Adrenal gland (tissue), 12 donors: ENCODE data around the gene ELAC1. TPM values are rescaled to one million over a fixed set of nuclear protein-coding genes. Genes with fewer than 3 reads are reported as not detected.

Source experiments
- DNase-seq, 7 donors: peaks; one replicate each; pipeline ENCODE4 v3.0.0-alpha.2; 2019 to 2020
- H3K27ac ChIP-seq, 5 donors: fragments of 200-600 bp; sonication (generic) in 4 of 5; 1 replicate in 3 of 5; 2 replicates in 2 of 5; pipeline versions ENCODE4 v1.5.1 to v1.8.0; 2016 to 2020; ENCODE audit warnings: mild to moderate bottlenecking in 1 of 5
- H3K27me3 ChIP-seq: fragments of 200-600 bp; 2 replicates; pipeline ENCODE4 v1.8.0; 2021
- H3K36me3 ChIP-seq, 2 donors: fragments of 200-600 bp; replicated peaks in 1 of 2; 1 replicate in 1 of 2; 2 replicates in 1 of 2; pipeline versions ENCODE4 v1.5.1 to v1.8.0; 2018 to 2022
- H3K4me1 ChIP-seq, 2 donors: fragments of 200-600 bp; replicated peaks in 1 of 2; 1 replicate in 1 of 2; 2 replicates in 1 of 2; pipeline versions ENCODE4 v1.5.1 to v1.8.0; 2018 to 2021
- H3K4me3 ChIP-seq, 4 donors: fragments of 200-600 bp; sonication (generic) in 3 of 4; one replicate each; pipeline ENCODE4 v1.5.1; 2016 to 2018
- H3K9me3 ChIP-seq, 3 donors: fragments of 200-600 bp; sonication (generic) in 1 of 3; replicated peaks in 1 of 3; 1 replicate in 2 of 3; 2 replicates in 1 of 3; pipeline versions ENCODE4 v1.5.1 to v1.8.0; 2016 to 2021
- POLR2A ChIP-seq, 2 donors: fragments of 450-650 bp; IDR thresholded peaks; one replicate each; pipeline ENCODE4 v1.6.1; 2017; ENCODE audit warnings: antibody characterized with exemption in 2 of 2, mild to moderate bottlenecking in 2 of 2, moderate library complexity in 1 of 2
- WGBS, 4 donors: extraction: QIAGEN DNeasy Blood & Tissue Kit in 2 of 4; methylation state at CpG; one replicate each; pipeline versions ENCODE4 v1.1.5 to v1.1.7; 2013 to 2017; 5-methylcytosine and 5-hydroxymethylcytosine counted together
- intact Hi-C, 2 donors: fragments of 100-400 bp; cut with DNase I; formaldehyde crosslinking; loops; one replicate each; pipeline versions ENCODE4 v1.14.1 to v1.15.0; 2022 to 2023
- polyA plus RNA-seq, 3 donors: library from polyadenylated mRNA; stranded (reverse); fragments of 200-250 nt in 2 of 3; fragments of 350-450 nt in 1 of 3; fragmentation: Illumina TruSeq in 1 of 3; extraction: RNeasy Lipid Tissue Mini Kit (QIAGEN cat#74804) in 1 of 3; gene quantifications; one replicate each; pipeline ENCODE4 v1.2.3, GENCODE V29; 2013 to 2014
- total RNA-seq, 9 donors: library from RNA; depleted of rRNA in 4 of 9; stranded (reverse); fragments of >200 nt in 4 of 9; fragments of 120-200 nt in 1 of 9; fragmentation: NEBNext Ultra II Directional in 1 of 9; extraction: Animal tissue kit (Norgen Biotek cat#: 25700) in 1 of 9; gene quantifications; one replicate each; pipeline versions ENCODE4 v1.1.0 to v1.2.4, GENCODE V29; 2013 to 2023
- TF ChIP-seq, protein P1 (sequence below), 6 experiments: fragments of 450-650 bp in 4 of 6; fragments of 200-600 bp in 2 of 6; sonication (generic) in 1 of 6; IDR thresholded peaks; 1 replicate in 5 of 6; 2 replicates in 1 of 6; pipeline versions ENCODE4 v1.5.1 to v1.8.0; 2016 to 2021; ENCODE audit warnings: antibody characterized with exemption in 6 of 6, mild to moderate bottlenecking in 2 of 6, moderate library complexity in 1 of 6
- donor health status: healthy with polysubstance abuse.
- donor health status: Bipolar disorder and iron deficiency.
- donor health status: DM: yes; HTN: yes; CAD: no.
- donor health status: DM: no; HTN: no; CAD: no.
- donor health status: DM: no; HTN: no; CAD: no.
- donor health status: DM: yes; HTN: yes; CAD: no.

ELAC1 gene
- total and polyA plus RNA-seq, 12 donors: 6.5 to 20.0 (median 11.7) TPM

- Histone ChIP-seq H3K27ac (peak overlapping the region; percentile 70 to 99 (median 98)), H3K36me3 (peaks cover 0 to 6% of the 10 kb centered on the region in 2 donors), H3K4me3 (peak overlapping the region in 3 of 4 donors; percentile 29 to 87 (median 57)), H3K9me3 (no peaks in the 10 kb centered on the region), H3K27me3 (no peaks in the 10 kb centered on the region), H3K4me1 (peaks cover 9 to 56% of the 10 kb centered on the region in 2 donors)
- no peak for DNase-seq
- TF ChIP-seq, protein P1, sequence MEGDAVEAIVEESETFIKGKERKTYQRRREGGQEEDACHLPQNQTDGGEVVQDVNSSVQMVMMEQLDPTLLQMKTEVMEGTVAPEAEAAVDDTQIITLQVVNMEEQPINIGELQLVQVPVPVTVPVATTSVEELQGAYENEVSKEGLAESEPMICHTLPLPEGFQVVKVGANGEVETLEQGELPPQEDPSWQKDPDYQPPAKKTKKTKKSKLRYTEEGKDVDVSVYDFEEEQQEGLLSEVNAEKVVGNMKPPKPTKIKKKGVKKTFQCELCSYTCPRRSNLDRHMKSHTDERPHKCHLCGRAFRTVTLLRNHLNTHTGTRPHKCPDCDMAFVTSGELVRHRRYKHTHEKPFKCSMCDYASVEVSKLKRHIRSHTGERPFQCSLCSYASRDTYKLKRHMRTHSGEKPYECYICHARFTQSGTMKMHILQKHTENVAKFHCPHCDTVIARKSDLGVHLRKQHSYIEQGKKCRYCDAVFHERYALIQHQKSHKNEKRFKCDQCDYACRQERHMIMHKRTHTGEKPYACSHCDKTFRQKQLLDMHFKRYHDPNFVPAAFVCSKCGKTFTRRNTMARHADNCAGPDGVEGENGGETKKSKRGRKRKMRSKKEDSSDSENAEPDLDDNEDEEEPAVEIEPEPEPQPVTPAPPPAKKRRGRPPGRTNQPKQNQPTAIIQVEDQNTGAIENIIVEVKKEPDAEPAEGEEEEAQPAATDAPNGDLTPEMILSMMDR (IDR thresholded peaks at IDR 0.05): no peak
- no peak for TF ChIP-seq POLR2A (IDR thresholded peaks at IDR 0.05)
- WGBS, 4 donors: 9 to 17% (median 13%) methylated on average over 10 of the region's 10 CpGs
- intact Hi-C loops: no loop called here
These were observed 61.5 kb downstream of the ELAC1 start for GRCh38 chr18:51029378-51029693.

- H3K27ac ChIP-seq: peak within 1 kb of the TSS; percentile 70 to 99 (median 98)
- TF ChIP-seq POLR2A (IDR thresholded peaks at IDR 0.05): peak; percentile 76 to 97
- TF ChIP-seq, protein P1 (IDR thresholded peaks at IDR 0.05): peak in 1 of 6 experiments; percentile 32
- H3K27me3 ChIP-seq: no peaks in the 10 kb centered on the region
- H3K4me1 ChIP-seq: peaks cover 11 to 62% of the 10 kb centered on the region in 2 donors
- 0 to 1% (median 1%) methylated on average over 15 to 79 of the region's 79 CpGs for WGBS, 4 donors
- H3K36me3 ChIP-seq: peaks cover 0 to 6% of the 10 kb centered on the region in 2 donors
- no peaks in the 10 kb centered on the region for H3K9me3 ChIP-seq
- H3K4me3 ChIP-seq: peak within 1 kb of the TSS; percentile 29 to 87 (median 68)
- intact Hi-C loops: no loop called here
- DNase-seq: peak; percentile 96 to 99 (median 98)
These were observed 62.1 kb downstream of the ELAC1 start, which contains the start of gene SMAD4 for GRCh38 chr18:51029694-51030536. TSS of gene SMAD4 (plus strand) at chr18:51030213. CDS start at chr18:51047047, 16,834 bp downstream.

- WGBS, 4 donors: 0 to 2% (median 1%) methylated on average over 16 to 66 of the region's 66 CpGs
- Histone ChIP-seq H3K27me3 (no peaks in the 10 kb centered on the region), H3K4me1 (peaks cover 13 to 68% of the 10 kb centered on the region in 2 donors), H3K27ac (peak overlapping the region in 4 of 5 donors; percentile 96 to 99 (median 98)), H3K4me3 (peak overlapping the region in 3 of 4 donors; percentile 57 to 87 (median 67)), H3K36me3 (peaks cover 0 to 6% of the 10 kb centered on the region in 2 donors), H3K9me3 (no peaks in the 10 kb centered on the region)
- intact Hi-C loops: no loop called here
- DNase-seq: peak; percentile 64 to 83 (median 73)
- TF ChIP-seq, protein P1 (IDR thresholded peaks at IDR 0.05): no peak
- TF ChIP-seq POLR2A (IDR thresholded peaks at IDR 0.05): no peak
These were observed 62.9 kb downstream of the ELAC1 start for GRCh38 chr18:51030537-51031258.

- H3K36me3 ChIP-seq: peaks cover 0 to 6% of the 10 kb centered on the region in 2 donors
- H3K4me1 ChIP-seq: peaks cover 13 to 72% of the 10 kb centered on the region in 2 donors
- no peak overlapping the region for H3K27ac ChIP-seq
- intact Hi-C loops: no loop called here
- no peaks in the 10 kb centered on the region for H3K9me3 ChIP-seq
- WGBS, 4 donors: 14 to 20% (median 18%) methylated on average over 5 of the region's 5 CpGs
- H3K4me3 ChIP-seq: peak overlapping the region in 1 of 4 donors; percentile 87
- no peak for DNase-seq
- H3K27me3 ChIP-seq: no peaks in the 10 kb centered on the region
- TF ChIP-seq, protein P1 (IDR thresholded peaks at IDR 0.05): no peak
- TF ChIP-seq POLR2A (IDR thresholded peaks at IDR 0.05): no peak
These were observed 64.4 kb downstream of the ELAC1 start for GRCh38 chr18:51032193-51032592.
